Measurements from ENCODE around the gene CDH6.

CDH6 gene

DNA sequence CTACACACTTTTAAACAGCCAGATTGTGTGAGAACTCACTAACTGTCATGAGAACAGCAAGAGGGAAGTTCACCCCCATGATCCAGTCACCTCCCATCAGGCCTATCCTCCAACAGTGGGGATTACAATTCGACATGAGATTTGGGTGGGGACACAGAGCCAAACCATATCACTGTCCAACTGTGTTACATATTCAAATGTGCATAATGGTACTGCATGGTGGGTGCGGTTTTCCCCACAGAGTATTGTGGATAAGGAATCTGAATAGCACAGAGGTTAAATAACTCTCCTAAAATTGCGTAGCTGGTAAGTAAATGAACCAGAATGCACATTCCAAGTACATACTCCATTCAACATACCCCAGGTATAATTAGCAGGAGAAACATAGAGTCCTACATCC, 32.1 kb downstream of the CDH6 start:
- TF ChIP-seq, protein P1, sequence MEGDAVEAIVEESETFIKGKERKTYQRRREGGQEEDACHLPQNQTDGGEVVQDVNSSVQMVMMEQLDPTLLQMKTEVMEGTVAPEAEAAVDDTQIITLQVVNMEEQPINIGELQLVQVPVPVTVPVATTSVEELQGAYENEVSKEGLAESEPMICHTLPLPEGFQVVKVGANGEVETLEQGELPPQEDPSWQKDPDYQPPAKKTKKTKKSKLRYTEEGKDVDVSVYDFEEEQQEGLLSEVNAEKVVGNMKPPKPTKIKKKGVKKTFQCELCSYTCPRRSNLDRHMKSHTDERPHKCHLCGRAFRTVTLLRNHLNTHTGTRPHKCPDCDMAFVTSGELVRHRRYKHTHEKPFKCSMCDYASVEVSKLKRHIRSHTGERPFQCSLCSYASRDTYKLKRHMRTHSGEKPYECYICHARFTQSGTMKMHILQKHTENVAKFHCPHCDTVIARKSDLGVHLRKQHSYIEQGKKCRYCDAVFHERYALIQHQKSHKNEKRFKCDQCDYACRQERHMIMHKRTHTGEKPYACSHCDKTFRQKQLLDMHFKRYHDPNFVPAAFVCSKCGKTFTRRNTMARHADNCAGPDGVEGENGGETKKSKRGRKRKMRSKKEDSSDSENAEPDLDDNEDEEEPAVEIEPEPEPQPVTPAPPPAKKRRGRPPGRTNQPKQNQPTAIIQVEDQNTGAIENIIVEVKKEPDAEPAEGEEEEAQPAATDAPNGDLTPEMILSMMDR (conservative IDR thresholded peaks at IDR 0.05) = no peak
- no peak for TF ChIP-seq ZFX (IDR thresholded peaks at IDR 0.05)
- H3K27ac ChIP-seq = no peak overlapping the region

DNA sequence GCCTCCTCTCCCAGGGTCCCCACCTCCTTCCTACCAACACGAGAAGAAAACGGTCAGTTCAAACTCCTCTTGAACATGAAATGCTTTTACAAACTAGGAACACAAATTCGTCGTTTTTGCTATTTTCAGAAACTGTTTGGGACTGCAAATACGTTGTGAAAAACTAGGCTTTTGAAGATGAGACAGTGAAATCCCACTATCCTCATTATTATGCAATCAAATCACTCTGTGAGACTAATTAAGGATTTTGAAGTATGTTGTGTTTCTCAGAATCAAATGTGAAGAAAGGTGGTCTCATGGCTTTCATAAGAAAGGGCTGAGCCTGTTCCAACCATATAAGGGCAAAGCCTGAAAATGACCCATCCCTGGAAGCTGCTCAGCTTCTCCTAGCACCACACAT, 33.2 kb downstream of the CDH6 start:
- TF ChIP-seq ZFX (IDR thresholded peaks at IDR 0.05) = no peak
- TF ChIP-seq, protein P1 (conservative IDR thresholded peaks at IDR 0.05) = no peak
- H3K27ac ChIP-seq = no peak overlapping the region

DNA sequence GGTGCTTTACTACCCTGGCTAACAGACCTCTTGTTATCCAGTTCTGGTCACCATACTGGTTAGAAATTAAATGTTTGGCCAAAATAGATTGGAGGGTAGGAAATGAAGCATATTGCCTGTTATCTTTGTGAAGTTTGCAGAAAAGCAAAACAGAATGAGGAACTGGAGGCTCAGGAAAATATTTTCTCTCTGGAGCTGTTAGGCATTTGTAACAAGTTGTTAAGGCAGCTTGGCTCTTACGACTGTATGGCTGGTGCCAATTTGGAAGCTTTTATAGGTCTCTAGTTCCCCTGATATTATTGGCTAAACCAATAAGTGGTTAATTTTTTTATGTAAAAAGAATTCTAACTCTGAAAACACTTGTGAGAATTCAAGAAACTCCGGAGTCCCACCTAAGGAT, 35.8 kb downstream of the CDH6 start:
- no peak for TF ChIP-seq ZFX (IDR thresholded peaks at IDR 0.05)
- TF ChIP-seq, protein P1 (conservative IDR thresholded peaks at IDR 0.05) = no peak
- no peak overlapping the region for H3K27ac ChIP-seq

DNA sequence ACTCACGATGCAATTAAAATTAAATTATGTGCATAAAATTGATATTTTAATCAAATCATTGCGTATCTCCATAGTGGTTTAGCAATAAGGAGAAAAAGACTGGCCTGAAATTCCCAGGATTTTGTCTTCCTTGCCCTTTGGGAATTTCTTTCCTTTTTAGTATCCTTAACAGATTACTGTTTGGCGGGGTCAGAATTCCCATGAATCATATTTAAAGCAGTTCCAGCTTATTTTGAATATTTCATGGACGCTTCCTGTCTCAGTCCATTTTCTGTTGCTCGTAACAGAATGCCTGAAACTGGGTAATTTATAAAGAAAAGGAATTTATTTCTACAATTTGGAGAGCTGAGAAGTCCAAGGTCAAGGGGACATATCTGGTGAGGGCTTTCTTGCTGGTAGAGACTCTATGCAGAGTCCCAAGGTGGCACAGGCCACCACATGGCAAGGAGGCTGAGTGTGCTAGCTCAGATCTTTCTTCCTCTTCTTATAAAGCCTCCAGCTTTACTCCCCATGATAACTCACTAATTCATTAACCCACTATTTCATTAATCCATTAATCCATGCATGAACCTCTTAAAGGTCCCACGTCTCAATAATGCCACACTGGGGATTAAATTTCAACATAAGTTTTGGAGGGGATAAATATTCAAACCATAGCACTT, 37.8 kb downstream of the CDH6 start:
- TF ChIP-seq ZFX (IDR thresholded peaks at IDR 0.05) = no peak
- TF ChIP-seq, protein P1 (conservative IDR thresholded peaks at IDR 0.05) = no peak
- no peak overlapping the region for H3K27ac ChIP-seq

DNA sequence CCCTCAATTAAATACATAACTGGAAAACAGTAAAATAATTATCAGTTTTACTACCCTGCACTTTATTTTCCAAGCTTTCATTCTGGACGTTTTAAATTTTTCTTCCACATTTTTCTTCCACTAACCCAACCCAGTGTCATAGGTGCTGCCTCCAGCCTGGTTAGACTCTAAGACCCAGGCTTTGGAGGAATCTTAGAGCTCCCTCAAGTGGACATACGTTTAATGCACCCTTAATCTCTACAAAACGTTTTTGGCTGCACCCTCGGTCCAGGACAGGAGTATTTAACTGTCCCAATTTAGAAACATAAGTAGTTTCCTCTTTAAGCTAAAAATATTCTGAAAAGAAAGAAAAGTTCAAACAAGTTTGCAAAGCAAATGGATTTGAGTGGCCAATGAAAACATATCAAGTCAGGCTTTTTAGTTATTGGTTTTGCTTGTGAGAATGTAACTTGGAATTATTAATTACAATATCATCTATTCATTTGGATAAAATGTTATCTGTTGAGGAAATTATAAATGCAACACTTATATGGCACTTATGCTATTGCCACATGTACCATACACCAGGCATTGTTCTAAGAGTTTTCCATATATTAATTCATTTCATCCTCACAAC, 38.9 kb downstream of the CDH6 start:
- no peak for TF ChIP-seq ZFX (IDR thresholded peaks at IDR 0.05)
- TF ChIP-seq, protein P1 (conservative IDR thresholded peaks at IDR 0.05) = peak; percentile 93
- no peak overlapping the region for H3K27ac ChIP-seq

DNA sequence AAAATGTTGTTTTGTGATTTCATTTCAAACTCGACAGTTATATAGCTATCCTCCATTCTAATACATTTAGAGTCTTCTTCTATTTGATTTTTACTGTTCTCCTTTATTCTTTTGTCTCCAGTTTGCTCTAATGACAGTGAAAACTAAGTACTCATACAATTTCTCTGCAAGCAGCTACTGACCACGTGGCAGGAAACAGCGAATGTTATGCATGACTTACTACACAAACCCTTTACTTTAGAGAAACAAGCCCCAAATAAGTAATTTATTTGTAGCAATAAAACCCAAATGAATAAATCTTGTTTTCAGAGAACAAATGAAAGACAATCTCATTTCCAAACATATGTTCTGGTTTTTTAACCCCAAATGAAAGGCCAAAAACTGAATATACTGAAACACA, 41.9 kb downstream of the CDH6 start:
- TF ChIP-seq ZFX (IDR thresholded peaks at IDR 0.05) = no peak
- TF ChIP-seq, protein P1 (conservative IDR thresholded peaks at IDR 0.05) = no peak
- no peak overlapping the region for H3K27ac ChIP-seq

DNA sequence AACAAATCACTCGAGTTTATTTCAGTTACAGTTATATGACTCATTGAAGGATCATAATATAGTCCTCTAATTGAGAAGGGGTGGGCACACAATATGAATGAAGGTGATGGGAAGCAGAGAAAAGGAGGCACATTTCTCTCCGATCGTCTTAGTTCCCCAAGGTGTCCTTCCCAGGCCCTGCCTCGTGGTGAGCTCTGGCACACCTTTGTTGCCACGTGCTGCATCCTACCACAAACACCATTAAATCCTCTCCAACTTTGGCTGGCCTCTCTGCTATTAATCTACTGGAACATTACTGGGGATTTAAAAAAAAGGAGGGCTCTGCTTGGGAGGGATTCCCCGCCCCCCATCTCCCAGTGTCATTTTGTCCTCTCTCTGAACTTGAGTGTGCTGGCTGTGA, 42.9 kb downstream of the CDH6 start:
- TF ChIP-seq, protein P1 (conservative IDR thresholded peaks at IDR 0.05) = no peak
- no peak for TF ChIP-seq ZFX (IDR thresholded peaks at IDR 0.05)
- H3K27ac ChIP-seq = no peak overlapping the region

Measured in C4-2B (cell line).